Testis (tissue), 3 donors: ENCODE data around the gene DFFB. TPM values are rescaled to one million over a fixed set of nuclear protein-coding genes. Genes with fewer than 3 reads are reported as not detected.

ENCODE experiments used
- DNase-seq: peaks from one replicate; pipeline ENCODE4 v3.0.0-alpha.2; 2019
- H3K27ac ChIP-seq, 2 donors: fragments of 200-600 bp; sonication (generic); one replicate each; pipeline ENCODE4 v1.5.1; 2019
- H3K27me3 ChIP-seq: fragments of 200-600 bp; sonication (generic); one replicate; pipeline ENCODE4 v1.5.1; 2019
- H3K36me3 ChIP-seq: fragments of 200-600 bp; sonication (generic); one replicate; pipeline ENCODE4 v1.5.1; 2017; ENCODE audit warnings: low read depth; ENCODE audit errors: missing control alignments
- H3K4me1 ChIP-seq: fragments of 200-600 bp; sonication (generic); one replicate; pipeline ENCODE4 v1.5.1; 2019
- H3K4me3 ChIP-seq, 2 donors: fragments of 200-600 bp; sonication (generic); one replicate each; pipeline ENCODE4 v1.5.1; 2017 to 2019
- H3K9me3 ChIP-seq: fragments of 200-600 bp; sonication (generic); one replicate; pipeline ENCODE4 v1.5.1; 2017
- CTCF ChIP-seq, 3 experiments: fragments of 450-650 bp in 2 of 3; fragments of 200-600 bp in 1 of 3; sonication (generic) in 1 of 3; IDR thresholded peaks; one replicate each; pipeline ENCODE4 v1.5.1; 2016 to 2019; ENCODE audit warnings: antibody characterized with exemption in 3 of 3, mild to moderate bottlenecking in 2 of 3, moderate library complexity in 1 of 3
- POLR2A ChIP-seq: fragments of 450-650 bp; IDR thresholded peaks from one replicate; pipeline ENCODE4 v1.6.1; 2017; ENCODE audit warnings: antibody characterized with exemption, mild to moderate bottlenecking, moderate library complexity
- WGBS, 2 donors: methylation state at CpG; one replicate each; pipeline ENCODE4 v1.1.5; 2018; 5-methylcytosine and 5-hydroxymethylcytosine counted together
- intact Hi-C: fragments of 100-400 bp; cut with DNase I; formaldehyde crosslinking; loops from one replicate; pipeline ENCODE4 v1.15.1; 2023; ENCODE audit warnings: low total_unique reads
- polyA plus RNA-seq: library from polyadenylated mRNA; stranded (reverse); fragments of 350-450 nt; fragmentation: Illumina TruSeq; extraction: RNeasy Lipid Tissue Mini Kit (QIAGEN cat#74804); gene quantifications from one replicate; pipeline ENCODE4 v1.2.3, GENCODE V29; 2014; ENCODE audit warnings: low read depth, low replicate concordance; ENCODE audit not compliant: insufficient read depth
- total RNA-seq, 2 donors: library from RNA; depleted of rRNA; stranded (reverse); fragments of >200 nt; gene quantifications; one replicate each; pipeline ENCODE4 v1.2.3, GENCODE V29; 2016

Gene DFFB
- total and polyA plus RNA-seq, 3 donors from 2014 or later, result 3.4 to 8.4 (median 6.9) TPM

GRCh38 chr1:3922851-3923250 is 65.6 kb downstream of the DFFB start:
- intact Hi-C loops, result no loop called here
- 73 to 82% methylated on average over 6 of the region's 6 CpGs for WGBS, 2 donors
- peaks cover 7% of the 10 kb centered on the region for H3K4me1 ChIP-seq
- no peak overlapping the region for H3K4me3 ChIP-seq
- no peak overlapping the region for H3K27ac ChIP-seq
- TF ChIP-seq CTCF (IDR thresholded peaks at IDR 0.05), result no peak
- no peak for TF ChIP-seq POLR2A
- H3K36me3 ChIP-seq, result no peaks in the 10 kb centered on the region
- H3K9me3 ChIP-seq, result no peaks in the 10 kb centered on the region
- no peaks in the 10 kb centered on the region for H3K27me3 ChIP-seq
- no peak for DNase-seq

- TF ChIP-seq CTCF (IDR thresholded peaks at IDR 0.05), result no peak
- TF ChIP-seq POLR2A, result no peak
- no peak for DNase-seq
- WGBS, 2 donors, result 64 to 74% methylated on average over 24 to 25 of the region's 25 CpGs
- no peaks in the 10 kb centered on the region for H3K27me3 ChIP-seq
- H3K9me3 ChIP-seq, result no peaks in the 10 kb centered on the region
- no peak overlapping the region for H3K27ac ChIP-seq
- H3K4me1 ChIP-seq, result peaks cover 7% of the 10 kb centered on the region
- intact Hi-C loops, result no loop called here
- H3K36me3 ChIP-seq, result no peaks in the 10 kb centered on the region
- no peak overlapping the region for H3K4me3 ChIP-seq
Measured at GRCh38 chr1:3923378-3924185, 66.3 kb downstream of the DFFB start.

GRCh38 chr1:3924186-3924824 is 67.0 kb downstream of the DFFB start:
- H3K27me3 ChIP-seq, result no peaks in the 10 kb centered on the region
- peaks cover 7% of the 10 kb centered on the region for H3K4me1 ChIP-seq
- no peaks in the 10 kb centered on the region for H3K36me3 ChIP-seq
- no peak overlapping the region for H3K27ac ChIP-seq
- 50 to 56% methylated on average over 9 to 13 of the region's 13 CpGs for WGBS, 2 donors
- TF ChIP-seq CTCF (IDR thresholded peaks at IDR 0.05) (no peak), POLR2A (no peak)
- no peak for DNase-seq
- no peaks in the 10 kb centered on the region for H3K9me3 ChIP-seq
- no peak overlapping the region for H3K4me3 ChIP-seq
- intact Hi-C loops, result no loop called here

GRCh38 chr1:3924825-3925220 is 67.5 kb downstream of the DFFB start:
- Histone ChIP-seq H3K27me3 (no peaks in the 10 kb centered on the region), H3K4me3 (no peak overlapping the region), H3K4me1 (peaks cover 7% of the 10 kb centered on the region), H3K36me3 (no peaks in the 10 kb centered on the region), H3K27ac (no peak overlapping the region), H3K9me3 (no peaks in the 10 kb centered on the region)
- DNase-seq, result peak; percentile 48
- WGBS, 2 donors, result 27 to 35% methylated on average over 3 of the region's 3 CpGs
- intact Hi-C loops, result no loop called here
- no peak for TF ChIP-seq CTCF (IDR thresholded peaks at IDR 0.05)
- no peak for TF ChIP-seq POLR2A
